AG04450 (cell line): Measurements from ENCODE around the gene HCN2. TPM values are rescaled to one million over a fixed set of nuclear protein-coding genes. Genes with fewer than 3 reads are reported as not detected.
"Not testable (repeated sequence)": the region's sequence is repeated elsewhere in the genome, so short reads cannot be mapped to it uniquely, and the experiment has no call there.

ENCODE experiments used
- CTCF ChIA-PET: fragments of 300-600, 350-600 bp; formaldehyde crosslinking; extraction: SDS; loops from one replicate; lab custom pipeline; 2022; ENCODE audit warnings: antibody characterized with exemption, inconsistent platforms; lab: Charles Lee
- POLR2A ChIA-PET: fragments of 350-600 bp; formaldehyde crosslinking; extraction: SDS; loops from one replicate; lab custom pipeline; 2021; ENCODE audit warnings: antibody characterized with exemption, inconsistent platforms; lab: Yijun Ruan, JAX
- DNase-seq: peaks from one replicate; pipeline ENCODE4 v3.0.0-alpha.2; 2011; ENCODE audit warnings: low read depth, low spot score
- H3K27ac ChIP-seq: one replicate; pipeline ENCODE4 v1.5.1; 2012; ENCODE audit warnings: low read depth, low read length, control low read depth
- H3K27me3 ChIP-seq: one replicate; pipeline ENCODE4 v1.6.0; 2012; ENCODE audit warnings: low read length; ENCODE audit not compliant: control insufficient read depth, insufficient read depth
- H3K4me3 ChIP-seq: 2 replicates; pipeline ENCODE4 v1.5.1; 2011; ENCODE audit warnings: mild to moderate bottlenecking, low read depth, low read length, control low read depth
- H3K9me3 ChIP-seq: 2 replicates; pipeline ENCODE4 v1.5.1; 2012; ENCODE audit warnings: low read length; ENCODE audit not compliant: control insufficient read depth, insufficient read depth
- CTCF ChIP-seq: IDR thresholded peaks from 2 replicates; pipeline ENCODE4 v1.5.1; 2011; ENCODE audit warnings: low read depth, low read length, control low read depth, inconsistent platforms
- polyA plus RNA-seq: library from polyadenylated mRNA; depleted of rRNA; stranded (reverse); fragments of >200 nt; gene quantifications from 2 replicates; pipeline ENCODE4 v1.2.3, GENCODE V29; 2011

Gene HCN2
- polyA plus RNA-seq, 1 experiment: 0.33 TPM

GRCh38 chr19:622666-623065 lies 33.0 kb downstream of the HCN2 start:
- Histone ChIP-seq H3K9me3 (peaks cover 17% of the 10 kb centered on the region; the same call in 1 of the 2 replicates), H3K4me3 (no peak overlapping the region), H3K27me3 (no peaks in the 10 kb centered on the region), H3K27ac (no peak overlapping the region)
- POLR2A ChIA-PET: interaction anchor here (0.6 kb wide), 1 partner anchor 36 kb away, joined by 8 read pairs; no protein-coding TSS in a partner anchor
- DNase-seq: no peak
- CTCF ChIA-PET: no interaction called here
- no peak for TF ChIP-seq CTCF

GRCh38 chr19:623175-623916 lies 33.7 kb downstream of the HCN2 start:
- H3K27ac ChIP-seq: peak overlapping the region; percentile 39
- CTCF ChIA-PET: no interaction called here
- H3K4me3 ChIP-seq: no peak overlapping the region

GRCh38 chr19:623974-624373 lies 34.3 kb downstream of the HCN2 start:
- ChIA-PET CTCF (no interaction called here), POLR2A (no interaction called here)
- peaks cover 12% of the 10 kb centered on the region; the same call in 1 of the 2 replicates for H3K9me3 ChIP-seq
- no peaks in the 10 kb centered on the region for H3K27me3 ChIP-seq
- no peak for TF ChIP-seq CTCF
- peak overlapping the region; percentile 47 for H3K27ac ChIP-seq
- peak; percentile 43 for DNase-seq
- H3K4me3 ChIP-seq: no peak overlapping the region

More at GRCh38 chr19:623175-623916, 33.7 kb downstream of the HCN2 start:
- DNase-seq: no peak
- no peaks in the 10 kb centered on the region for H3K27me3 ChIP-seq
- no peak for TF ChIP-seq CTCF
- peaks cover 17% of the 10 kb centered on the region; the same call in 1 of the 2 replicates for H3K9me3 ChIP-seq
- POLR2A ChIA-PET: interaction anchor here (0.6 kb wide), 1 partner anchor 37 kb away, joined by 8 read pairs; no protein-coding TSS in a partner anchor

- TF ChIP-seq CTCF: no peak
- Histone ChIP-seq H3K27me3 (no peaks in the 10 kb centered on the region), H3K4me3 (no peak overlapping the region), H3K9me3 (peaks cover 8% of the 10 kb centered on the region; the same call in 1 of the 2 replicates), H3K27ac (peak overlapping the region; percentile 47)
- DNase-seq: no peak
- CTCF ChIA-PET: no interaction called here
- POLR2A ChIA-PET: no interaction called here
These were observed 34.9 kb downstream of the HCN2 start for GRCh38 chr19:624433-625109.

- no peak for TF ChIP-seq CTCF
- no peak overlapping the region for H3K27ac ChIP-seq
- H3K27me3 ChIP-seq: no peaks in the 10 kb centered on the region
- H3K9me3 ChIP-seq: peaks cover 4% of the 10 kb centered on the region; the same call in 1 of the 2 replicates
- H3K4me3 ChIP-seq: no peak overlapping the region
- POLR2A ChIA-PET: no interaction called here
- CTCF ChIA-PET: no interaction called here
- no peak for DNase-seq
These were observed 35.6 kb downstream of the HCN2 start for GRCh38 chr19:625257-625656.

- H3K27ac ChIP-seq, H3K27me3 ChIP-seq, POLR2A ChIA-PET, H3K4me3 ChIP-seq, CTCF ChIA-PET, DNase-seq, H3K9me3 ChIP-seq: not testable (repeated sequence)
These were observed 36.9 kb downstream of the HCN2 start for GRCh38 chr19:626566-626965.
